HFF-Myc (cell line): ENCODE measurements around the gene ST6GAL1.

ENCODE experiments used
- DNase-seq: peaks from one replicate; pipeline ENCODE4 v3.0.0-alpha.2; 2011; ENCODE audit warnings: low read depth; ENCODE audit errors: extremely low read depth
- H3K4me3 ChIP-seq: replicated peaks from 2 replicates; pipeline ENCODE4 v1.5.1; 2011; ENCODE audit warnings: low read depth, mild to moderate bottlenecking, control low read depth, low read length
- TF ChIP-seq, protein P1 (sequence below): IDR thresholded peaks from 2 replicates; pipeline ENCODE4 v1.5.1; 2012; ENCODE audit warnings: mild to moderate bottlenecking, low read depth, low read length, control low read depth; ENCODE audit errors: missing control alignments

ST6GAL1 gene

DNA sequence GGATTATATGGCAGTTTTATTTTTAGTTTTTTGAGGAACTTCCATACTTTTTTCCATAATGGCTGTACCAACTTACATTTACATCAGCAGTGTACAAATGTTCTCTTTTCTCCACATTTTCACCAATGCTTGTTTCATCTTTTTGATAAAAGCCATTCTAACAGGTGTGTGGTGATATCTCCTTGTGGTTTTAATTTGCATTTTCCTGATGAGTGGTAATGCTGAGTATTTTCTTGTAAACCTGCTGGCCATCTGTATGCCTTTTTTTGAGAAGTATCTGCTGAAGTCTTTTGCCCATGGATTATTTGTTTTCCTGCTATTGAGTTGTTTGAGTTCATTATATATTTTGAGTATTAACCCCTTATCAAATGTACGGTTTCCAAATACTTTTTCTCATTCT, 158.4 kb downstream of the ST6GAL1 start:
- TF ChIP-seq, protein P1, sequence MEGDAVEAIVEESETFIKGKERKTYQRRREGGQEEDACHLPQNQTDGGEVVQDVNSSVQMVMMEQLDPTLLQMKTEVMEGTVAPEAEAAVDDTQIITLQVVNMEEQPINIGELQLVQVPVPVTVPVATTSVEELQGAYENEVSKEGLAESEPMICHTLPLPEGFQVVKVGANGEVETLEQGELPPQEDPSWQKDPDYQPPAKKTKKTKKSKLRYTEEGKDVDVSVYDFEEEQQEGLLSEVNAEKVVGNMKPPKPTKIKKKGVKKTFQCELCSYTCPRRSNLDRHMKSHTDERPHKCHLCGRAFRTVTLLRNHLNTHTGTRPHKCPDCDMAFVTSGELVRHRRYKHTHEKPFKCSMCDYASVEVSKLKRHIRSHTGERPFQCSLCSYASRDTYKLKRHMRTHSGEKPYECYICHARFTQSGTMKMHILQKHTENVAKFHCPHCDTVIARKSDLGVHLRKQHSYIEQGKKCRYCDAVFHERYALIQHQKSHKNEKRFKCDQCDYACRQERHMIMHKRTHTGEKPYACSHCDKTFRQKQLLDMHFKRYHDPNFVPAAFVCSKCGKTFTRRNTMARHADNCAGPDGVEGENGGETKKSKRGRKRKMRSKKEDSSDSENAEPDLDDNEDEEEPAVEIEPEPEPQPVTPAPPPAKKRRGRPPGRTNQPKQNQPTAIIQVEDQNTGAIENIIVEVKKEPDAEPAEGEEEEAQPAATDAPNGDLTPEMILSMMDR: no peak
- no peak for DNase-seq
- no peak overlapping the region for H3K4me3 ChIP-seq

GRCh38 chr3:187093320-187093719, 163.0 kb downstream of the ST6GAL1 start:
- TF ChIP-seq, protein P1: no peak
- H3K4me3 ChIP-seq: no peak overlapping the region
- no peak for DNase-seq

DNA sequence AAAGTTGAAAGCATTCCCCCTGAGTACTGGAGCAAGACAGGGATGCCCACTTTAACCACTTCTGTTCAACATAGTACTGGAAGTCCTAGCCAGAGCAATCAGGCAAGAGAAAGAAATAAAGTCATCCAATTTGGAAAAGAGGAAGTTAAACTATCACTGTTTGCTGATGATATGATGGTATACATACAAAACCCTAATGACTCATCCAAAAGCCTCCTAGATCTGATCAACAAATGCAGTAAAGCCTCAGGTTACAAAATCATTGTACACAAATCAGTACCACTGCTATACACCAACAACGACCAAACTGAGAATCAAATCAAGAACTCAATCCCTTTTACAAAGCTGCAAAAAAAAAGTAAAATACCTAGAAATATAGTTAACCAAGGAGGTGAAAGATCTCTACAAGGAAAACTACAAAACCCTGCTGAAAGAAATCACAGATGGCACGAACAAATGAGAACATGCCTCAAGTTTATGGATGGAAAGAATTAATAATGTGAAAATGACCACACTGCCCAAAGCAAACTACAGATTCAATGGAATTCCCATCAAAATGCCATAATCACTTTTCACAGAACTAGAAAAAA, 168.7 kb downstream of the ST6GAL1 start:
- H3K4me3 ChIP-seq: no peak overlapping the region
- TF ChIP-seq, protein P1: no peak
- no peak for DNase-seq

DNA sequence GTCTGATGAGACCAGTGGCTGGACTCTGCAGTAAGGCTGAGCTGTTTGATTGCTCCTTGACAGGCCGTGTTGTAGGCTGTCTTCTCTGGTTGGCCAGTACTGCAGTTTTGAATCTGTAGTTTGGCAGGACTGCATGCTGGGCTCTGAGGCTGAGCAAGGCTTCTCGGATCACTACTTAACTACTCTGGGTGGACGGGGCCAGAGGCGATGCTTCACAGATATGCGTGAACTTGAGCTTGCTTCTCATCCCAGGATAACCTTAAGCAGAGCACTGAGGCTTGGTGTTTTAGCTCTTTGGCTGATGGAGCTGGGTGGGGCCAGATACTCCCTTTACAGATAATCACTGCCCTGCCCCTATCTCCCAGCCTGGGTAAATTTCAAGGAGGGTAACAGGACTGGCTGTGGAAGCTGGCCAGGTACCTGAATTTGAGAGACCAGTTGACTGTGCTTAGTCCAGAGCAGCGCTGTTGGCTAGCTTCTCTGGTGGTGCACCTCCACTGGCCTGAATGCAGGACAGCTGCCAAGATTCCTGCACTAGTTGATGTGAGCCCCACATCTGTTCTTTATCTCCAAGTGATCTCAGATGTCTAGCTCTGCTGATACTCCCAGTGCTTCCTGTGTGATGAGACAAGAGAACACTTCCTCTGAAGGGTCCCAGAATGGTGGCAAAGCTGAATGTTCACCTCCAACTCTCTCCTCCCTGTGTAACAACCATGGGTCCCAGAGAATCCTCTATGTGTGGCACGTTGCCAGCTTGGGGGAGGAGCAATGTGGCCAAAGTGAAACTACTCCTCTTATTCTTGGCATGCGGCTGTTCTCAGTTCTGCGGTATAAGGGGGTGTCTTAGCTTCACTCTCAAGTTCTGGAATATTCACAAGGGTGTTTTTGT, 171.1 kb downstream of the ST6GAL1 start:
- peak; percentile 89 for DNase-seq
- H3K4me3 ChIP-seq: peak overlapping the region; percentile 16
- TF ChIP-seq, protein P1: no peak

- TF ChIP-seq, protein P1: no peak
These were observed 171.8 kb downstream of the ST6GAL1 start for GRCh38 chr3:187102073-187102634.

DNA sequence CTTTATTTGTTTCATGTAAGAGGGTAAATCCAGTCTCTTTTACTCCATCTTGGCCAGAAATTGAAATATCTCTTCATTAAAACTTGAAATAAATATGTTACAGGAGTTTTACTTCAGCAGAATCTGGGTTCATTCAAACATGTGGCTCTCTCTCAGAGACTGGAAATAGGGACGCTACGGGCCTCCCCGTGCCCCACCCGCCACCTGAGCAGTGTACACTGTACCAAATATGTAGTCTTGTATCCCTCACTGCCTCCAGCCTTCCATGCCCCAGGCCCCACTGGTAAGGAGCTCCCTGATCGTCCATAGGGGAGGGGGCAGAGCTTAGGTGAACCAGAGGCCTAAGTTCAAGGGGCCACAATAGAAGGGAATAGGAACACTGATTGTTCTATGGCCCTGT, 172.9 kb downstream of the ST6GAL1 start:
- no peak for DNase-seq
- TF ChIP-seq, protein P1: no peak
- H3K4me3 ChIP-seq: no peak overlapping the region

More at GRCh38 chr3:187102073-187102634, 171.8 kb downstream of the ST6GAL1 start:
- H3K4me3 ChIP-seq: peak overlapping the region; percentile 16
- no peak for DNase-seq
